GM12878 (cell line): Measurements from ENCODE around the gene UQCRH. TPM values are rescaled to one million over a fixed set of nuclear protein-coding genes. Genes with fewer than 3 reads are reported as not detected.

Source experiments
- ATAC-seq: fragments of 200-7000 bp; cut with Tn5 transposase; 3 replicates; pipeline ENCODE4 v1.9.1; 2020; ENCODE audit warnings: mild to moderate bottlenecking, moderate library complexity
- BruUV-seq: library from RNA; stranded (reverse); fragments of 400-500 nt; replicated peaks from 2 replicates; lab custom pipeline; 2021; lab: Mats Ljungman, UMichigan
- CTCF ChIA-PET: fragments of 300-600 bp; sonication (Branson Sonifier 250); formaldehyde crosslinking; extraction: SDS; loops from one replicate; lab custom pipeline; 2021; ENCODE audit warnings: inconsistent platforms; lab: Yijun Ruan, JAX
- POLR2A ChIA-PET: fragments of 350-600 bp; formaldehyde crosslinking; extraction: SDS; loops from one replicate; lab custom pipeline; 2021; ENCODE audit warnings: inconsistent platforms; lab: Charles Lee
- RAD21 ChIA-PET: fragments of 300-600 bp; sonication (Branson Sonifier 250); formaldehyde crosslinking; loops from one replicate; lab custom pipeline; 2023; ENCODE audit warnings: antibody characterized with exemption; ENCODE audit not compliant: unreplicated experiment; lab: Charles Lee
- SMC1A ChIA-PET: fragments of 300-600 bp; sonication (Branson Sonifier 250); formaldehyde crosslinking; loops from one replicate; lab custom pipeline; 2023; ENCODE audit not compliant: unreplicated experiment, uncharacterized antibody; lab: Charles Lee
- DNase-seq: peaks from one replicate; pipeline ENCODE4 v3.0.0-alpha.2; 2011; ENCODE audit warnings: low read depth, low spot score
- FAIRE-seq: peaks from 3 replicates; lab custom pipeline; 2011; peaks lifted over from hg19 to GRCh38; lab: Jason Lieb, UNC
- H2AFZ ChIP-seq: 2 replicates; pipeline ENCODE4 v1.6.0; 2011; ENCODE audit warnings: low read depth, low read length, control low read depth; ENCODE audit not compliant: control insufficient read depth
- H3K27ac ChIP-seq: 2 replicates; pipeline ENCODE4 v1.5.1; 2011; ENCODE audit warnings: control low read depth; ENCODE audit not compliant: control insufficient read depth, insufficient read depth
- H3K27me3 ChIP-seq, 2 experiments: replicated peaks in 1 of 2; 2 replicates each; pipeline versions ENCODE4 v1.6.0 to v1.6.1; 2011; ENCODE audit warnings: low read length in 1 of 2; ENCODE audit not compliant: control insufficient read depth in 2 of 2, insufficient read depth in 2 of 2
- H3K36me3 ChIP-seq, 2 experiments: 2 replicates each; pipeline ENCODE4 v1.5.1; 2011; ENCODE audit warnings: low read length in 1 of 2; ENCODE audit not compliant: control insufficient read depth in 2 of 2, insufficient read depth in 2 of 2
- H3K4me1 ChIP-seq: 2 replicates; pipeline ENCODE4 v1.6.1; 2011; ENCODE audit warnings: mild to moderate bottlenecking, low read length, moderate library complexity, mixed read lengths; ENCODE audit not compliant: control insufficient read depth, insufficient read depth
- H3K4me2 ChIP-seq: 2 replicates; pipeline ENCODE4 v1.6.0; 2011; ENCODE audit warnings: control low read depth; ENCODE audit not compliant: control insufficient read depth, insufficient read depth
- H3K4me3 ChIP-seq: fragments of 200-600 bp; sonication (generic); 2 replicates; pipeline ENCODE4 v1.5.1; 2016
- H3K79me2 ChIP-seq: 2 replicates; pipeline ENCODE4 v1.6.0; 2011; ENCODE audit warnings: low read length; ENCODE audit not compliant: control insufficient read depth, insufficient read depth
- H3K9ac ChIP-seq: 2 replicates; pipeline ENCODE4 v1.8.0; 2011; ENCODE audit warnings: low read length, control low read depth, mixed read lengths; ENCODE audit not compliant: control insufficient read depth, insufficient read depth
- H3K9me3 ChIP-seq: replicated peaks from 3 replicates; pipeline ENCODE4 v1.5.1; 2011; ENCODE audit warnings: mild to moderate bottlenecking, low read length; ENCODE audit not compliant: control insufficient read depth, insufficient read depth
- H4K20me1 ChIP-seq: 2 replicates; pipeline ENCODE4 v1.6.0; 2011; ENCODE audit not compliant: control insufficient read depth, insufficient read depth
- CBFB ChIP-seq: IDR thresholded peaks from 2 replicates; pipeline ENCODE4 v1.6.1; 2016; ENCODE audit warnings: antibody characterized with exemption, low read depth
- EGR1 ChIP-seq, 2 experiments: IDR thresholded peaks; 1 replicate in 1 of 2; 2 replicates in 1 of 2; pipeline ENCODE4 v1.6.1; 2011 to 2012; ENCODE audit warnings: low read depth in 2 of 2, low read length in 2 of 2, borderline replicate concordance in 1 of 2, mild to moderate bottlenecking in 1 of 2, moderate library complexity in 1 of 2
- EP300 ChIP-seq, 2 experiments: fragments of 150-350 bp in 1 of 2; IDR thresholded peaks; 2 replicates each; pipeline ENCODE4 v1.6.1; 2011 to 2012; ENCODE audit warnings: low read depth in 2 of 2, low read length in 2 of 2, borderline replicate concordance in 1 of 2, improper control_type of control experiment in 1 of 2, inconsistent platforms in 1 of 2; ENCODE audit not compliant: control insufficient read depth in 1 of 2
- ESRRA ChIP-seq: IDR thresholded peaks from 2 replicates; pipeline ENCODE4 v1.6.1; 2012; ENCODE audit warnings: mild to moderate bottlenecking, low read length, improper control_type of control experiment
- HDAC6 ChIP-seq: fragments of 200-600 bp; sonication (generic); IDR thresholded peaks from one replicate; pipeline ENCODE4 v1.8.0; 2017; ENCODE audit warnings: antibody characterized with exemption; ENCODE audit not compliant: unreplicated experiment
- JUND ChIP-seq: IDR thresholded peaks from 2 replicates; pipeline ENCODE4 v1.6.1; 2012; ENCODE audit warnings: low read depth, mild to moderate bottlenecking, low read length, improper control_type of control experiment, moderate library complexity
- MTA3 ChIP-seq: IDR thresholded peaks from 2 replicates; pipeline ENCODE4 v1.6.1; 2012; ENCODE audit warnings: low read length, inconsistent platforms, borderline replicate concordance
- NBN ChIP-seq: fragments of 450-650 bp; IDR thresholded peaks from 2 replicates; pipeline ENCODE4 v1.6.1; 2016
- NFXL1 ChIP-seq: fragments of 450-650 bp; IDR thresholded peaks from 2 replicates; pipeline ENCODE4 v1.6.1; 2017; ENCODE audit warnings: antibody characterized with exemption, mild to moderate bottlenecking, borderline replicate concordance
- SMAD1 ChIP-seq: fragments of 450-650 bp; IDR thresholded peaks from 2 replicates; pipeline ENCODE4 v1.6.1; 2018; ENCODE audit warnings: mild to moderate bottlenecking, low read depth; ENCODE audit not compliant: partially characterized antibody
- SMARCA5 ChIP-seq: fragments of 450-650 bp; IDR thresholded peaks from 2 replicates; pipeline ENCODE4 v1.6.1; 2017; ENCODE audit warnings: mild to moderate bottlenecking
- SREBF2 ChIP-seq: IDR thresholded peaks from 2 replicates; pipeline ENCODE4 v1.6.1; 2012; ENCODE audit warnings: mild to moderate bottlenecking, low read length
- ZNF217 ChIP-seq: fragments of 450-650 bp; IDR thresholded peaks from 2 replicates; pipeline ENCODE4 v1.6.1; 2017; ENCODE audit warnings: antibody characterized with exemption, mild to moderate bottlenecking
- ZNF622 ChIP-seq: fragments of 450-650 bp; IDR thresholded peaks from 2 replicates; pipeline ENCODE4 v1.6.1; 2017; ENCODE audit warnings: mild to moderate bottlenecking, inconsistent platforms
- WGBS: methylation state at CpG from one replicate; pipeline ENCODE4 v1.1.6; 2016; ENCODE audit warnings: low lambda C conversion rate; ENCODE audit not compliant: insufficient replicate concordance, insufficient coverage; ENCODE audit errors: missing lambda C conversion rate; 5-methylcytosine and 5-hydroxymethylcytosine counted together
- in situ Hi-C: fragments of 300-500 bp; cut with MboI; formaldehyde crosslinking; loops from 9 replicates; pipeline ENCODE4 v1.14.3; 2018; ENCODE audit warnings: mixed read lengths
- intact Hi-C: fragments of 100-400 bp; cut with micrococcal nuclease; formaldehyde crosslinking; loops from one replicate; pipeline ENCODE4 v1.14.2; 2022; ENCODE audit not compliant: unreplicated experiment
- polyA plus RNA-seq, 11 experiments: library from polyadenylated mRNA; depleted of rRNA in 4 of 11; unstranded in 6 of 11; stranded (reverse) in 5 of 11; fragments of >200 nt; fragmentation: Nextera tagmentation in 4 of 11; fragmentation: Illumina TruSeq in 1 of 11; extraction: Ambion mirVana in 4 of 11; extraction: Trizol in 1 of 11; gene quantifications; 1 replicate in 1 of 11; 2 replicates in 10 of 11; pipeline versions ENCODE4 v1.2.1 to v1.2.3, GENCODE V29; 2011 to 2016; ENCODE audit warnings: inconsistent platforms in 2 of 11, missing spikeins in 2 of 11, low read depth in 1 of 11
- total RNA-seq, 4 experiments: library from RNA; depleted of rRNA in 3 of 4; stranded (reverse); fragments of >200 nt in 3 of 4; fragmentation: Illumina TruSeq in 1 of 4; extraction: Trizol in 1 of 4; gene quantifications; 2 replicates each; pipeline versions ENCODE4 v1.2.1 to v1.2.3, GENCODE V29; 2013 to 2021

The UQCRH gene
- total and polyA plus RNA-seq, 10 of the 15 experiments (the other 5 are each of a cell fraction or from before 2014, with no cell fraction given), result 363 to 1,782 (median 597) TPM

- peaks cover 3% of the 10 kb centered on the region; the same call in 1 of the 2 replicates for H4K20me1 ChIP-seq
- TF ChIP-seq ZNF622, result no peak
- no peak for TF ChIP-seq JUND
- TF ChIP-seq ZNF217, result no peak
- no peak for TF ChIP-seq SREBF2
- no peak for TF ChIP-seq NBN
- no peak for TF ChIP-seq HDAC6
- TF ChIP-seq SMARCA5, result no peak
- TF ChIP-seq EGR1 (IDR thresholded peaks at IDR 0.05; ENCODE audit: borderline replicate concordance in 1 of 2, low read depth in 2 of 2, low read length in 2 of 2), result no peak
- TF ChIP-seq SMAD1, result no peak
- TF ChIP-seq EP300 (IDR thresholded peaks at IDR 0.05; ENCODE audit: borderline replicate concordance in 1 of 2, control insufficient read depth in 1 of 2, low read depth in 2 of 2, low read length in 2 of 2), result no peak
- TF ChIP-seq CBFB, result no peak
- TF ChIP-seq NFXL1, result no peak
- no peak for TF ChIP-seq ESRRA
- no peak for TF ChIP-seq MTA3
- ChIA-PET POLR2A (interaction anchor here (4.0 kb wide), 1 partner anchor 16 kb away, joined by 35 read pairs; no protein-coding TSS in a partner anchor), SMC1A (interaction anchor here (0.8 to 4.2 kb wide), 2 partner anchors 13 to 17 kb away, joined by 3 to 46 read pairs; no protein-coding TSS in a partner anchor), RAD21 (interaction anchor here (1.7 kb wide), 1 partner anchor 30 kb away, joined by 5 read pairs; the partner anchor contains the start of gene NSUN4), CTCF (interaction anchor here (0.7 to 8.0 kb wide), 2 partner anchors 15 to 23 kb away, joined by 4 to 56 read pairs; no protein-coding TSS in a partner anchor)
- ATAC-seq (no peak), FAIRE-seq (no peak), DNase-seq (no peak)
- peaks cover 72% of the 10 kb centered on the region for H3K79me2 ChIP-seq
- H3K9me3 ChIP-seq, result no peaks in the 10 kb centered on the region; the same call in 2 of the 3 replicates
- no peak overlapping the region for H3K4me3 ChIP-seq
- H3K4me1 ChIP-seq, result peaks cover 11% of the 10 kb centered on the region
- no peak overlapping the region for H2AFZ ChIP-seq
- intact Hi-C loops, result no loop called here
- WGBS, result 97% methylated on average over 4 of the region's 4 CpGs
- in situ Hi-C loops, result no loop called here
- no peak overlapping the region for H3K9ac ChIP-seq
- H3K27ac ChIP-seq, result no peak overlapping the region
- peaks cover 9 to 31% of the 10 kb centered on the region in 2 experiments for H3K36me3 ChIP-seq
- no TSS peak for BruUV-seq
- H3K27me3 ChIP-seq, result no peaks in the 10 kb centered on the region
- no peak overlapping the region for H3K4me2 ChIP-seq
Measured at GRCh38 chr1:46310321-46310720, 6.8 kb downstream of the UQCRH start.
